Small intestine (tissue), 7 donors: ENCODE data around the gene ZBED2. TPM values are rescaled to one million over a fixed set of nuclear protein-coding genes. Genes with fewer than 3 reads are reported as not detected.

Experiments
- DNase-seq, 2 donors: peaks; one replicate each; pipeline versions ENCODE4 v3.0.0 to v3.0.0-alpha.2; 2013
- FAIRE-seq: peaks from 2 replicates; lab custom pipeline; 2012; peaks lifted over from hg19 to GRCh38; lab: Jason Lieb, UNC
- H3K27ac ChIP-seq, 3 donors: one replicate each; pipeline ENCODE4 v1.5.1; 2013; ENCODE audit warnings: low read length in 2 of 3, mild to moderate bottlenecking in 2 of 3, control low read depth in 1 of 3, inconsistent platforms in 1 of 3, low read depth in 1 of 3, moderate library complexity in 1 of 3
- H3K27me3 ChIP-seq, 3 donors: one replicate each; pipeline ENCODE4 v1.6.1; 2013; ENCODE audit warnings: low read length in 3 of 3, inconsistent platforms in 1 of 3; ENCODE audit not compliant: control insufficient read depth in 3 of 3, insufficient read depth in 3 of 3
- H3K36me3 ChIP-seq, 3 donors: one replicate each; pipeline ENCODE4 v1.6.1; 2013; ENCODE audit warnings: low read length in 3 of 3, inconsistent platforms in 1 of 3, low read depth in 1 of 3, mild to moderate bottlenecking in 1 of 3, moderate library complexity in 1 of 3; ENCODE audit not compliant: control insufficient read depth in 3 of 3, insufficient read depth in 2 of 3
- H3K4me1 ChIP-seq, 3 donors: one replicate each; pipeline ENCODE4 v1.6.1; 2013; ENCODE audit warnings: low read length in 2 of 3, inconsistent platforms in 1 of 3, low read depth in 1 of 3, mild to moderate bottlenecking in 1 of 3, moderate library complexity in 1 of 3; ENCODE audit not compliant: control insufficient read depth in 3 of 3, insufficient read depth in 2 of 3
- H3K4me3 ChIP-seq, 3 donors: one replicate each; pipeline ENCODE4 v1.5.1; 2013; ENCODE audit warnings: low read length in 3 of 3, control low read depth in 1 of 3, inconsistent platforms in 1 of 3, low read depth in 1 of 3, mild to moderate bottlenecking in 1 of 3, moderate library complexity in 1 of 3
- H3K9me3 ChIP-seq, 2 donors: one replicate each; pipeline ENCODE4 v1.6.1; 2013; ENCODE audit warnings: low read depth in 1 of 2, low read length in 1 of 2; ENCODE audit not compliant: control insufficient read depth in 2 of 2, insufficient read depth in 1 of 2
- WGBS, 3 donors: extraction: QIAGEN DNeasy Blood & Tissue Kit; methylation state at CpG; one replicate each; pipeline ENCODE4 v1.1.7; 2013; 5-methylcytosine and 5-hydroxymethylcytosine counted together
- polyA plus RNA-seq, 4 donors: library from polyadenylated mRNA; stranded (reverse) in 3 of 4; unstranded in 1 of 4; fragments of 200-250 nt in 3 of 4; fragments of 120-200 nt in 1 of 4; gene quantifications; one replicate each; pipeline versions ENCODE4 v1.2.1 to v1.2.3, GENCODE V29; 2013
- donor health status: healthy with polysubstance abuse.
- donor health status: control.
- donor health status: control.
- donor health status: Bipolar disorder and iron deficiency.
- donor health status: healthy.

Gene ZBED2
- polyA plus RNA-seq, 4 donors = 0.04 TPM; not detected in 2

DNA sequence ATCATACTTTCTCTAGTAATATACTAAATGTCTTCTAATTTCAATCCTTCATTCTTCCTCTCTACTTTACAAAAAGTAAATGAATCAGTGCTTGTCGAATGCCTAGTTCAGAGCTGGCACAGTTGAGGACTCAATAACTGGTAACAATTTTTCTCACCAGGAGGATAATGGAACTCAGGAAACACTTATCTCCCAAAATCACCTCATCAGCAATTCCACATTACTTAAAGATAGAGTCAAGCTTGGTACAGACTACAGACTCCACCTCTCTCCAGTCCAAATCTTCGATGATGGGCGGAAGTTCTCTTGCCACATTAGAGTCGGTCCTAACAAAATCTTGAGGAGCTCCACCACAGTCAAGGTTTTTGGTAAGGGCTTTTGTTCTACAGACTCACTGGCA, 16.3 kb downstream of the ZBED2 start:
- H3K9me3 ChIP-seq = no peaks in the 10 kb centered on the region
- FAIRE-seq (no peak), DNase-seq (no peak)
- H3K27ac ChIP-seq = no peak overlapping the region
- WGBS, 3 donors = 91 to 96% (median 95%) methylated on average over 4 of the region's 4 CpGs
- H3K4me1 ChIP-seq = peaks cover 0 to 6% (median 0%) of the 10 kb centered on the region in 3 donors
- no peak overlapping the region for H3K4me3 ChIP-seq
- H3K36me3 ChIP-seq = peaks cover 0 to 3% (median 0%) of the 10 kb centered on the region in 3 donors
- H3K27me3 ChIP-seq = no peaks in the 10 kb centered on the region

DNA sequence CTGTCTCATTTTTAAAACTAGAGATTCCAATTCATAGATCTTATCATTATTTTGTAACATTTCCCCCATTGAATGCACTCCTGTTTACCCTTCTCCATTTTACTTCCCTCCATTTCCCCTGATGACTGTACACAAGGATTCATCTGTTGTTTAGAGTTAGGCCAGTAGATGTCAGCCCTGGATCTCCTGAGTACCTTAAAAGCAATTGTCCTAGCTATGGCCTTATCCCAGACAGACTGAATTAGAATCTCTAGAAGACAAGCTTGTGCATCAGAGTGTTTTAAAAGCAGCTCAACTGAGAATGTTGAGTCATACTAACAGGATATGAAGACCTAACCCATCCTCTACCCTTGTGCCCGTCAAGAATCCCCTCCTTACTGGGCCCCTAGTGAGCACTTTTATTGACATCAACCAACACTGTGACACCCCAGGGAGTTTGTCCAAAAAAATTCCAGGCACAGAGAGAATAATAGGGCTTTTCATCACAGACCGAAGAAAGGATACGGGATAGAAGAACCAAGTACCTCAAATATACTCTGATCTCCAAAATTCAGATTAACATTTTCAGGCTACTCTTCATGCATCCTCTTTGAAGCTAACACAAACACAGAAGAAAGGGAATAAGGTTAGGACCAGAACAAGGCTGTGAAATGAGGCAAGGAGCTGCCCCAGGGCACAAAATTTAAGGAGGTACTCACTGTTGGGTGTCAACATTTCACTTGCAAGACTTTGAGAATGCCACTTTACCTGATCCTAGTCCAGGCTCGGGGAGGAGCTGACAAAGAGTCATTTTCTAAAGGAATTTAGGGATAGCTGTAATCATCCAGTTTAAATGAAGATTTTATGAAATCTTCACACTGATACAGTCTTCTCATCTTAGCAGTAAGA, 17.1 kb downstream of the ZBED2 start:
- DNase-seq (peak; percentile 47 to 69), FAIRE-seq (no peak)
- H3K4me3 ChIP-seq = no peak overlapping the region
- no peaks in the 10 kb centered on the region for H3K27me3 ChIP-seq
- 78 to 82% (median 80%) methylated on average over 4 of the region's 4 CpGs for WGBS, 3 donors
- no peaks in the 10 kb centered on the region for H3K9me3 ChIP-seq
- H3K36me3 ChIP-seq = peaks cover 0 to 3% (median 0%) of the 10 kb centered on the region in 3 donors
- no peak overlapping the region for H3K27ac ChIP-seq
- H3K4me1 ChIP-seq = peaks cover 0 to 2% (median 0%) of the 10 kb centered on the region in 3 donors

DNA sequence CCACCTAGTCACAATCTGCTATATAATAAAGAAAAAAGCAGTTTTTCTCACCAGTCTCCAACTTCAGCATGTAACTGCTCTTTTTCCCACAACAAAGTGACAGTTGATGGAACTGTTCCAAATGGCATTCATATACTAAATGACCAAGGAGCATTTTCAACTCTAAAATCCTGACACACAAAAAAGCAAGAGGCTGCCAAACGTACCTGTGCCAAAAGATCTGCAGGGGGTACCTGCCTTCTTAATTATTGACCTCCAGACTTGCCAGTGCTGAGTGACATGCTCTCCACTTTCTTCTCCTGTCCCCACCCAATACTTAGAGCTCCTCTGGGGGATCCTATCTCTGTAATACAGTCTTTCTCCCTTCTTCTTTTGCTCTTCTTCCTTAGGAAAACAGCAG, 18.0 kb downstream of the ZBED2 start:
- 30 to 43% (median 38%) methylated on average over 1 of the region's 1 CpG for WGBS, 3 donors
- no peak overlapping the region for H3K27ac ChIP-seq
- peaks cover 0 to 3% (median 0%) of the 10 kb centered on the region in 3 donors for H3K36me3 ChIP-seq
- H3K27me3 ChIP-seq = no peaks in the 10 kb centered on the region
- H3K4me3 ChIP-seq = no peak overlapping the region
- no peak for DNase-seq
- no peak for FAIRE-seq
- peaks cover 0 to 2% (median 0%) of the 10 kb centered on the region in 3 donors for H3K4me1 ChIP-seq
- no peaks in the 10 kb centered on the region for H3K9me3 ChIP-seq

DNA sequence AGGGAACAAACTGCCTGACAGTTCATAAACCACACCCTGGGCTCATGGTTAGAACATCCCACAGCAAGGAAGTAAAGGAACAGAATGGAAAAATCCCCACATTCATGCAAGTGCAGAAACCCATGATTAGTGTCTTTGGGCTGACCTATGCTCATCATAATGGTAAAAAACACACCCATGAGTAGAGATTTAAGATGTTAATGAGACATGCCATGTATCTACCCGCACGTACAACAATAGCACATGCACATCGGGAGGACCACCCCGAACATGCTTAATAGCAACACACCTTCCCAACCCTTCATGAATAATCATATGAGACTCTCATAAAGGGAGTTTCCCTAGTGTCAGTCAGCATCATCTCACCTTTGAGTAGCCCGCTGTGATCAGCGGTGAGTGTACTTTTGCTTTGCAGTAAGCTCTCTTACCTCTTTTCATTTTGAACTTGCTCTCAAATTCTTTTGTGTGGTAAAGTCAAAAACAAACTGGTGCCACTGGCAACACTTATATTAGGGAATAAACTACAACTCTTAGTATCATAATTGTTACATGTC, 23.2 kb downstream of the ZBED2 start:
- Histone ChIP-seq H3K9me3 (no peaks in the 10 kb centered on the region), H3K36me3 (peaks cover 0 to 5% (median 0%) of the 10 kb centered on the region in 3 donors), H3K4me1 (peaks cover 0 to 1% (median 0%) of the 10 kb centered on the region in 3 donors), H3K4me3 (no peak overlapping the region), H3K27me3 (no peaks in the 10 kb centered on the region), H3K27ac (no peak overlapping the region)
- 82 to 92% (median 87%) methylated on average over 6 of the region's 6 CpGs for WGBS, 3 donors
- DNase-seq = no peak
- FAIRE-seq = no peak

DNA sequence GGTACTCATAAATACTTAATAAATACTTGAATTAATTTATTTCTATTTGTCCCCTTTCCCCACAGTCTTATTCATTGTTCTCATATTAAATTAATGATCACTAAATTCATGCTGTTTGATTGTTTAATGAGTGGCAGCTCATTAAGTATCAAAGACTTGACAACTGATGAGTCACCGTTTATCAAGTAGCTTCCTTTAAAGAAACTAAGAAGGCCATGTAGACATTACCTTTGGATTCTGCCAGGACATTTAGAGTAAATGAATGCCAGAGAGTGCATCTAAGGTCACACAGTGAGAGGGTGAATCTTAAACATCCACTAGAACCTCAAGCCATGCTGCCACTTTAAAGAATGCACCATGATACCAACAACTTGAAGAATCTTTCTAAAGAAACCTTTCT, 23.9 kb downstream of the ZBED2 start:
- FAIRE-seq (no peak), DNase-seq (peak in 1 of 2 donors; percentile 51)
- no peaks in the 10 kb centered on the region for H3K9me3 ChIP-seq
- 35 to 75% (median 39%) methylated on average over 1 of the region's 1 CpG for WGBS, 3 donors
- H3K27ac ChIP-seq = no peak overlapping the region
- no peaks in the 10 kb centered on the region for H3K27me3 ChIP-seq
- H3K4me1 ChIP-seq = peaks cover 0 to 1% (median 0%) of the 10 kb centered on the region in 3 donors
- no peak overlapping the region for H3K4me3 ChIP-seq
- H3K36me3 ChIP-seq = peaks cover 0 to 5% (median 0%) of the 10 kb centered on the region in 3 donors

DNA sequence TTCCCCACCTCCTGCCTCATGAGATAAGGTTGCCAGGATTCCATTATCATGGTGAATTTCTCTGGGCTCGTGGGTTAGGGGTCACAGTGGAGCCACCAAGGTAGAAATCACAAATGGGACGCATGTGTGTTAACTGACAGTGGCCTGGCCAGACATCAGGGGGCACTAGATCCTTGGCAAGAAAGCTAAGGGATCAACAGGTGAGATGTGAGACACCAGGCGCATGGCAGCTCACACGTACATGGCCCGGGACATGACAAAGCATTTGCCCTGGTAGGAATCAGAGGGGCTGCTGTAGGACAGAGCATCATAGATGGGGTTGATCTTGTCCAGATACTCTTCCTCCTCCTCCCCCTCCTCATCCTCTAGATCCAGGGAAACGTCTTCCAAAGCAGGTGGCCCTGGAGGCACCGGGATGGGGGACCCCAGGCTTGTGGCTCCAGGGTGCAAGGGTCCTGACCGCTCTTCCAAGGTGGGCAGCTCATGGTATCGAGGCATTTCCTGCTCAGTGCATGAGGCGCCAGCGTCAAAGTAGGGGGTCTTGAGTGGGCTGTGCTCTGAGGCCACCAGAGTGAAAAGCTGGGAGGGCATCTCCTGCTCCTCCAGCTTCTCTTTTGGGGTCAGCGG, 24.6 kb downstream of the ZBED2 start:
- no peaks in the 10 kb centered on the region for H3K27me3 ChIP-seq
- H3K9me3 ChIP-seq = no peaks in the 10 kb centered on the region
- no peak for FAIRE-seq
- 85 to 91% (median 89%) methylated on average over 12 of the region's 12 CpGs for WGBS, 3 donors
- H3K27ac ChIP-seq = no peak overlapping the region
- H3K36me3 ChIP-seq = peaks cover 0 to 2% (median 0%) of the 10 kb centered on the region in 3 donors
- no peak overlapping the region for H3K4me3 ChIP-seq
- peaks cover 0 to 1% (median 0%) of the 10 kb centered on the region in 3 donors for H3K4me1 ChIP-seq
- DNase-seq = no peak

DNA sequence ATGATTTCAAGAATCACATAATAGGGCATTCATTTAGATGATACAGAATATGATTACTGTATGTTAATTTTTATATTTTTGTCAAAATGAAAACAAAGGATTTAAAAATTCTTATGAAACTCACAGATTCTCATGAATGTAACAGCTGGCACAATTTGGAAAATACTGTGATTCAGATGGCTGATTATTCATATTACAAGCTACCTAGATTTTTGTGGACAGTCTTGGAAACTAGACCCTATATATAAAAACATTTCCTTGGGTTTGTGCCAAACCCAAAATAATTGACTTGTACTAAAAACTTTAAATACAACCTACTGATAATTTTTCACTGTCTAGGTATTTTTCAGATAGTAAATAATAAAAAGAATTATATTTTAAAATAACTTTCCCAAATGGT, 26.2 kb downstream of the ZBED2 start:
- DNase-seq (no peak), FAIRE-seq (no peak)
- H3K36me3 ChIP-seq = peaks cover 0 to 2% (median 0%) of the 10 kb centered on the region in 3 donors
- no peaks in the 10 kb centered on the region for H3K27me3 ChIP-seq
- peaks cover 0 to 1% (median 0%) of the 10 kb centered on the region in 3 donors for H3K4me1 ChIP-seq
- H3K9me3 ChIP-seq = no peaks in the 10 kb centered on the region
- no peak overlapping the region for H3K27ac ChIP-seq
- no peak overlapping the region for H3K4me3 ChIP-seq

DNA sequence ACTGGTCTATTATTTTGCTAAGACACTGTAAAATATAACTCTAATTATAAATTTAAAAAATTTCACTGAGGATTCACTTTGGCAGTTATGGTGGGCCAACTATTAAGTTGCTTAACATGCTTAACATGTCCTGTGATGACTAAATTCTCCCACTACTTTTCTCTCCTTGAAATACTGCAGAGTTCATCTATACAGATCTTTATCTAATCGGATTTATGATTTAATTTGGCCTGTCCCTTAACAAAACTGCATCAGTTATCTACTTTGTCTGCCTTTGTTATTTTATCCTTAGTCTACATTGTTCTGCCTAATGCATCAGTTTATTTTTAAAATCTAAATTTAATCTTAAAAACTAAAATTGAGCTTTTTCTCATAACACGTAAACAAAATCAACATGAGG, 26.8 kb downstream of the ZBED2 start:
- Histone ChIP-seq H3K27ac (no peak overlapping the region), H3K9me3 (no peaks in the 10 kb centered on the region), H3K27me3 (no peaks in the 10 kb centered on the region), H3K4me1 (peaks cover 0 to 1% (median 0%) of the 10 kb centered on the region in 3 donors), H3K36me3 (peaks cover 0 to 2% (median 0%) of the 10 kb centered on the region in 3 donors), H3K4me3 (no peak overlapping the region)
- 82 to 88% (median 86%) methylated on average over 2 of the region's 2 CpGs for WGBS, 3 donors
- DNase-seq (no peak), FAIRE-seq (no peak)
